Activated naive CD4-positive, alpha-beta T cell (primary cell): ENCODE data around the gene RNF150.

Experiments used
- DNase-seq, 4 experiments: peaks; one replicate each; lab custom pipeline; 2025; lab: John Stamatoyannopoulos, UW

RNF150 gene

GRCh38 chr4:141131723-141132071 lies 1.6 kb downstream of the RNF150 start:
- no peak for DNase-seq

GRCh38 chr4:141130947-141131605 lies 2.2 kb downstream of the RNF150 start:
- no peak for DNase-seq

- no peak for DNase-seq
Observed at GRCh38 chr4:141127884-141128283, 5.4 kb downstream of the RNF150 start.

GRCh38 chr4:141126769-141127168 lies 6.5 kb downstream of the RNF150 start:
- DNase-seq, result no peak

GRCh38 chr4:141124224-141124623 lies 9.0 kb downstream of the RNF150 start:
- DNase-seq, result no peak

GRCh38 chr4:141121768-141122454 lies 11.4 kb downstream of the RNF150 start:
- no peak for DNase-seq

GRCh38 chr4:141121101-141121500 lies 12.2 kb downstream of the RNF150 start:
- DNase-seq, result no peak

GRCh38 chr4:141120036-141120593 lies 13.2 kb downstream of the RNF150 start:
- DNase-seq, result no peak

- DNase-seq, result no peak
Observed at GRCh38 chr4:141119071-141119470, 14.2 kb downstream of the RNF150 start.

GRCh38 chr4:141118381-141118780 lies 14.9 kb downstream of the RNF150 start:
- DNase-seq, result no peak

- no peak for DNase-seq
Observed at GRCh38 chr4:141117935-141118334, 15.3 kb downstream of the RNF150 start.

GRCh38 chr4:141109983-141110382 lies 23.3 kb downstream of the RNF150 start:
- DNase-seq, result no peak

GRCh38 chr4:141107927-141108326 lies 25.3 kb downstream of the RNF150 start:
- no peak for DNase-seq

- DNase-seq, result no peak
Observed at GRCh38 chr4:141102367-141102766, 30.9 kb downstream of the RNF150 start.

- DNase-seq, result no peak
Observed at GRCh38 chr4:141101511-141101910, 31.8 kb downstream of the RNF150 start.

GRCh38 chr4:141099326-141099725 lies 33.9 kb downstream of the RNF150 start:
- no peak for DNase-seq

GRCh38 chr4:141098163-141098562 lies 35.1 kb downstream of the RNF150 start:
- DNase-seq, result no peak

- no peak for DNase-seq
Observed at GRCh38 chr4:141090473-141090872, 42.8 kb downstream of the RNF150 start.

- DNase-seq, result no peak
Observed at GRCh38 chr4:141081921-141082395, 51.3 kb downstream of the RNF150 start.

GRCh38 chr4:141080668-141081067 lies 52.6 kb downstream of the RNF150 start:
- DNase-seq, result no peak

GRCh38 chr4:141079393-141079930 lies 53.8 kb downstream of the RNF150 start:
- no peak for DNase-seq

- DNase-seq, result no peak
Observed at GRCh38 chr4:141078871-141079270, 54.4 kb downstream of the RNF150 start.

- DNase-seq, result no peak
Observed at GRCh38 chr4:141077611-141078225, 55.6 kb downstream of the RNF150 start.
